ENCODE measurements around the gene ALDH1B1. TPM values are rescaled to one million over a fixed set of nuclear protein-coding genes. Genes with fewer than 3 reads are reported as not detected.

ALDH1B1 gene
- polyA plus RNA-seq, 1 of the 3 experiments (the other 2 are of a cell fraction): 16.5 TPM

- TF ChIP-seq REST (IDR thresholded peaks at IDR 0.05; ENCODE audit: low read depth, low read length): no peak
- TF ChIP-seq MAX (IDR thresholded peaks at IDR 0.05; ENCODE audit: low read depth): no peak
- TF ChIP-seq MEF2A (IDR thresholded peaks at IDR 0.05; ENCODE audit: borderline replicate concordance, low read depth): no peak
- TF ChIP-seq IRF3 (IDR thresholded peaks at IDR 0.05; ENCODE audit: low read depth, low read length): no peak
- no peak for TF ChIP-seq PBX3 (IDR thresholded peaks at IDR 0.05)
These were observed 44.6 kb upstream of the ALDH1B1 start (continued) for GRCh38 chr9:38347946-38348345.

GRCh38 chr9:38350529-38350928 lies 42.0 kb upstream of the ALDH1B1 start:
- no peaks in the 10 kb centered on the region for H3K36me3 ChIP-seq (replicated peaks in 1 of 2; ENCODE audit: control insufficient read depth in 1 of 2, insufficient read depth in 2 of 2, low read length in 1 of 2)
- no peak overlapping the region for H3K27ac ChIP-seq (ENCODE audit: low read depth in 2 of 2, low read length in 1 of 2)
- H4K20me1 ChIP-seq (ENCODE audit: insufficient read depth): no peaks in the 10 kb centered on the region
- H3K79me2 ChIP-seq (ENCODE audit: insufficient read depth): no peaks in the 10 kb centered on the region
- 48% methylated on average over 2 of the region's 2 CpGs for WGBS (ENCODE audit: low lambda C conversion rate)
- H3K9me3 ChIP-seq: no peaks in the 10 kb centered on the region
- H3K4me3 ChIP-seq (ENCODE audit: low read depth in 2 of 2, low read length in 1 of 2): no peak overlapping the region
- H3K4me1 ChIP-seq (ENCODE audit: control insufficient read depth in 1 of 2, insufficient read depth in 2 of 2, low read depth in 1 of 2, low read length in 1 of 2): peaks cover 0 to 14% of the 10 kb centered on the region in 2 experiments; a peak in 1 of 4 replicates
- CTCF ChIA-PET: interaction anchor here (2.3 kb wide), 1 partner anchor 12 kb away, joined by 6 read pairs; no protein-coding TSS in a partner anchor
- no peak overlapping the region for H3K4me2 ChIP-seq
- POLR2A ChIA-PET: no interaction called here
- H3K27me3 ChIP-seq (ENCODE audit: insufficient read depth): no peaks in the 10 kb centered on the region; the same call in 1 of the 2 replicates
- H2AFZ ChIP-seq (ENCODE audit: low read depth): no peak overlapping the region
- no peak overlapping the region for H3K9ac ChIP-seq
- no peaks in the 10 kb centered on the region for H3F3A ChIP-seq (replicated peaks; ENCODE audit: insufficient read depth)
- H3K9me2 ChIP-seq: no peaks in the 10 kb centered on the region
- no peak for DNase-seq
- TF ChIP-seq USF1 (IDR thresholded peaks at IDR 0.05; ENCODE audit: borderline replicate concordance, low read depth) (no peak), TAF1 (IDR thresholded peaks at IDR 0.05; ENCODE audit: borderline replicate concordance, low read depth, low read length) (no peak), CHD2 (IDR thresholded peaks at IDR 0.05; ENCODE audit: low read length, partially characterized antibody) (no peak), GATA2 (CRISPR knock-in tag; IDR thresholded peaks at IDR 0.05) (no peak), ELF1 (IDR thresholded peaks at IDR 0.05) (no peak), RAD21 (IDR thresholded peaks at IDR 0.05; ENCODE audit: low read length) (no peak), TEAD4 (IDR thresholded peaks at IDR 0.05; ENCODE audit: borderline replicate concordance, insufficient read depth) (no peak), NFIC (IDR thresholded peaks at IDR 0.05; ENCODE audit: borderline replicate concordance) (no peak), RXRA (IDR thresholded peaks at IDR 0.05; ENCODE audit: borderline replicate concordance, low read depth) (no peak), EP300 (IDR thresholded peaks at IDR 0.05; ENCODE audit: borderline replicate concordance in 1 of 2, low read depth in 1 of 2, low read length in 1 of 2) (no peak), GABPA (IDR thresholded peaks at IDR 0.05; ENCODE audit: low read depth) (no peak), POLR2AphosphoS5 (IDR thresholded peaks at IDR 0.05; ENCODE audit: low read depth, low read length) (no peak), FOSL2 (IDR thresholded peaks at IDR 0.05; ENCODE audit: borderline replicate concordance, low read depth) (no peak), EZH2phosphoT487 (IDR thresholded peaks at IDR 0.05; ENCODE audit: borderline replicate concordance, low read depth) (no peak), FOXJ3 (CRISPR knock-in tag; IDR thresholded peaks at IDR 0.05) (no peak), RFX5 (IDR thresholded peaks at IDR 0.05; ENCODE audit: low read length) (no peak), USF2 (IDR thresholded peaks at IDR 0.05; ENCODE audit: borderline replicate concordance, low read depth, low read length) (no peak), CTCF (IDR thresholded peaks at IDR 0.05) (no peak)
